Amygdala (tissue), 56 donors: Measurements from ENCODE around the gene C6orf141.

Experiments
- DNase-seq, 56 donors: peaks; one replicate each; lab custom pipeline; 2025; lab: John Stamatoyannopoulos, UW

Gene C6orf141

GRCh38 chr6:49535795-49536194, 14.7 kb upstream of the C6orf141 start:
- DNase-seq: no peak

DNA sequence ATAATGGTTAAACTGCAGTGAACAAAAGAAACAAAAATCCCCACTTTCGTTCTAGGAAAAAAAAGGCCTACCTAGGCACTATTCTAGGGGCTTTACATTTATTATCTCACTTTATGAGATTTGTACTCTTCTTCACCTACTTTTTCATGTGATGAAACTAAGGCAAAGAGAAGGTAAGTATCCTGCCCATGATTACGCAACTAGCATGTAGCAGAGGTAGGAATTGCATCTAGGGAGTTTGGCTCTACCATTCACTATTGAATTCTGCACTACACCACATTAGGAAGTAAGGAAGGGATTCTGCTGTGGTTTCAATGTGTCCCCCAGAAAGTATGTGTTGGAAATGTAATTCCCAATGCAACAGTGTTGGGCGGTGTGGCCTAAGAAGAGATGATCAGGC, 11.4 kb upstream of the C6orf141 start:
- no peak for DNase-seq

GRCh38 chr6:49540614-49541013, 9.9 kb upstream of the C6orf141 start:
- no peak for DNase-seq

DNA sequence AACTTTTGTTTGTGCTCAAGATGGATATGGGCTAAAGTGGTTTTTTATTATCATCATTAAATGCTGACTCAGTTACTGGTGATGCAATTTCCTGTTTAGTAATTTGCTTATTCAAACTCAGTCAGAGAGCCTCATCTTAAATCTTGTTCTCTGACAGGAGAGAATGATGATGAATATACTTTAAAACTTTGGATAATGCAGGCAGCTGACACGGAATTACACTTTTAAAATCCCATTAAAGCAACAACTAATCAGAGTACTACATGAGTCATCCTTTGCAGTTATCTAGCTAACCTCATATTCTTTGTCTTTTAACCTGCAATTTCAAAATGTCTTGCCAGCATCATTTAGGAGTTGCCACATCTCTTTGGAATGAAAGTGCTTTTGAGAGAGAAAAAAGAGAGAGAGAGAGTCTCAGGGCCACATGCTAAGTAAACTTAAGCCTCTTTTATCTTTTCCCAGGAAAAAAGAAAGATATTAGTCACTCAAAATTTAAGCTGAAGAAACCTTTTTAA, 9.2 kb upstream of the C6orf141 start:
- DNase-seq: no peak

DNA sequence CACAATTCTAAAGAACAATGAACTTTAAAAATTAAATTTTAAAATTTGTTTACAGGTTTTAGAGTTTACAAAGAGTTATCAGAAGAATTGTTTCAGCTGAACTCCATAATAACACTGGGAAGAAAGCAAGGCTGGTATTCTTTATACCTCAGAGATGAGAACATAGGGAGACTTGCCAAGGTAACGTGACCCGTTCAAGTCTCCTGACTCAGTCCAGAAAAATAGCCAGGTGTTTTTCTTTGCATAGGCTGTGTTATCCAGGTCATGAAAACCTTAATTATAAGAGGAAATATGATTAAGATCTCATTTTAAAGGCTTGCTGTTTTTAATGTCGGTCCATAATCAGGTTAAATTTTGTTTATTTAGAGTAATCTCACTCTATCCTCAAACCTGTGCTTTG, 8.5 kb upstream of the C6orf141 start:
- no peak for DNase-seq

DNA sequence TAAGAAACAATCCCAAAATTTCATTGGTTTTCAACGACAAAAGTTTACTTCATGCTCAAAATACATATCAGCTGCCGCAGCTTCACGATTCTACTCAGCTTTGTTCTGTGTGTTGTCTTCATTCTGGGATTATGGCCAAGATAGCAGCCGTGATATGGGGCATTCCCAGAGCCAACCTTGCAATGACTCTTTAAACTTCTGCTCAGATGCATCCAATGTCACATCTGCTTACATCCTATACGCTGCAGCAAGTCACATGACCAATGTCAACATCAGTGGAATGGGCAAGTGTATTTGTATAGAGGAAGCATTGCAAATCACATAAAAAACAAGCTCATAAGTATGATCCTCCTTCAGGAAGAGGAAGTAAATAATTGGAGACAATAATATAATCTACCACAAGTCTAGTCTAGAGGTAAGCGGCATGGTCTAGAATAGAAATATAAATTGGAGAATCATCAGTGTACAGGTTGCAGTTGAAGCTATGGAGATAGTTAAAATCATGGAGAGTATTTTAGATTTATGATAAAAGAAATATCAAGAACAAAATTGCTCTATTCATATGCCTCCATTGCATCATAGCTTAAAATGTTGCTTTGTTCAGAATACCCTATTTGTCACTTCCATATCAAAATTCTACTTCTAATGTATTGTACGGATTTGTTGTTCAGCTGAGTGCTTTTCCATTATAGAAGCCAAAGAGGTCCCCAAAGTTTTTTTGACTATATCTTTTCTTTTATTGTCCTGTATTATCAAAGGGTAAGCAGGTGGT, 7.2 kb upstream of the C6orf141 start:
- no peak for DNase-seq

DNA sequence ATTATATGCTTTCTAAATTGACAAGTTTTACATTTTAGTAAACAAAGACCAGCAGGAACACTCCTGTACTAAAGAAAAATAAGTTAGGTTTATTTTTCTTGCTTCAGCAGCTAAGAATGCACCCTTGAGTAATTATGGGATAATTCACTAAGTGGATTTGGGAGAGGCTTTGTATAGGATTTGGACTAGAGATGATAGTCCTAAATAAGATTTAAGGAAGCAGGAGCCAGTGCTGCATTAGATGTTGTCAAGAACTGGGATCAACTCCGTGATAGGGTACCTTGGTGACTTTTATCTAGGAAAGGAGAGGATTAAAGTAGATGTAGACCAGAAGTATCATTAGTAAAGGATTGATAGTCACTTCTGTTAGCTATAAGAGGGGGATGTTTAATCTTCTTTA, 4.1 kb upstream of the C6orf141 start:
- no peak for DNase-seq

DNA sequence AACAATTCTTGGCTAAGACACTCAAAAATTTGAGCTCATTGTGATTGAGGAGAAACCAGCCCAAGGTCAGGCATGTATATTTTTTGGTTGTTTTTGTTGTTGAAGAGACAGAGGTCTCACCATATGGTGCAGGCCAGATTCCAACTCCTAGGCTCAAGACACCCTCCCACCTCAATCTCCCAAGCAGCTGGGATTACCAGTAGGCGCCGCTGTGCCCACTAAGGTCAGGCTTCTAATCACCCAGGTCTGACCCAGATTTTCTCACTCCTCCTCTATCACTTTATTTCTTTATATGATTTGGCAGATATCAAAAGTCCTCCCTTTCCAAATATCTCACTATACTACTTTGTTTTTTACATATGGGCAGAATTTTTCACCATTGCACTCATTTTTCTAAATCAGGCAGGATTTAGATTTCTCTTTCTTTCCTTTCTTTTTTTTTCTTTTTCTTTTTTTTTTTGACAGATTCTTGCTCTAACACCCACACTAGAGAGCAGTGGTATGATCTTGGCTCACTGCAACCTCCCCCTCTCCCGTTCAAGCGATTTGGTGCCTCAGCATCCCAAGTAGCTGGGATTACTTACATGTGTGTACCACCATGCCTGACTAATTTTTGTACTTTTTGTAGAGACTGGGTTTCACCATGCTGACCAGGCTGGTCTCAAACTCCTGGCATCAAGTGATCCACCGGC, 1.7 kb upstream of the C6orf141 start:
- DNase-seq: no peak

GRCh38 chr6:49549691-49550491, 577 bp upstream of the C6orf141 start:
- DNase-seq: no peak

- DNase-seq: peak in 1 of 56 donors; percentile 1
These were observed 804 bp downstream of the C6orf141 start for GRCh38 chr6:49551078-49551865.

DNA sequence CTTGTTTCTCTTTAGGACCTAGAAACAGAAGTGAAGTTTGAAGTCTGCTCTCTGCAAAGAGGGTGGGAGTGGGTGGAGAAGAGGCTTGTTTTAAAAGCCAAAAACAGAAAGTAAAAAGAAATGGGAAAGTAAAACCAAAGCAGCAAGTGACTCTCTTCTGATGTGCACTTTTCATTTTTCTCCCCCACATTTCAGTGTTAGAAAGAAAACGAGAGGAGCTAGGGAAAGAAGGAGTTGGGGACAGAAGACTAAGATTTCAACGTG, 1.3 kb downstream of the C6orf141 start:
- DNase-seq: no peak

GRCh38 chr6:49552596-49552995, 2.1 kb downstream of the C6orf141 start:
- no peak for DNase-seq

- no peak for DNase-seq
These were observed 2.9 kb downstream of the C6orf141 start for GRCh38 chr6:49553384-49553783.

- DNase-seq: no peak
These were observed 5.5 kb downstream of the C6orf141 start for GRCh38 chr6:49555951-49556350.

DNA sequence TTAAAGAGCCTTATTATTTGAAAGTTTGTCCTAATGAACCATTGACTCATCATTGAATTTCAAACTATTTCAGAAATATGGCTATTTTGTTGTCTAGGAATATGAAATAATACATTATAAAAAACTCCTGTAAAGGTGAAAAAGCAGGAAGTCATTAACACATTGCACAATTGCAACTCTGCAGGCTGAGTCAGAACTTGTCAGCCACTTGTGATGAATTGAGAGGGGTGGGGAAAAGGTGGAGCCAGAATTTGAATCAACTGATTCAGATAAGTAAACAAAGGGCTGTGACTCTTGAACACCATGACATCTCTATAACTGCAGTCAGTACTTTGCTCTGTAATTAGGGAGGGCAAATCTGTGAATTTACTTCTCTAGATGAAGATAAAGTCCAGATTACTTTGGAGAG, 6.0 kb downstream of the C6orf141 start:
- DNase-seq: no peak

DNA sequence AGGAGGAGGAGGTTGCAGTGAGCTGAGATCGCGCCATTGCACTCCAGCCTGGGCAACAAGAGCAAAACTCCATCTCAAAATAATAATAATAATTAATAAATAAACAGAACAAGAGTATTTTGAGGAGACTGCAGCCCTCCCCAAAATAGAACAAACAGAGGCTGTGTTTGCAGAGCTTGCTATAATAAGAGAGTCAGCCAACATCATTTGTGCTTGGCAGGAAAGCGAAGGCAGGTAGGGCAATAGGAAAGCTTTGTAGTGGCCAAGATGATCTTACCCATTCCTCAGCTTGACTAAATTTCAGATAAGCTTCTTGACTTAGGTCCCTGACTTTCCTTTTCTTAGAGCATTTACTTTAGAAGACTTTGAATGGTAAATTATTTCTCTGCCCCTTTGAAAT, 6.7 kb downstream of the C6orf141 start:
- no peak for DNase-seq

GRCh38 chr6:49558238-49558637, 7.8 kb downstream of the C6orf141 start:
- DNase-seq: no peak

GRCh38 chr6:49563006-49563886, 12.8 kb downstream of the C6orf141 start:
- DNase-seq: no peak

GRCh38 chr6:49564552-49564951, 14.1 kb downstream of the C6orf141 start:
- DNase-seq: no peak

- no peak for DNase-seq
These were observed 14.8 kb downstream of the C6orf141 start for GRCh38 chr6:49565261-49565660.
